MM.1S (cell line): ENCODE data around the gene NUB1.

Source experiments
- DNase-seq: peaks from one replicate; pipeline ENCODE4 v3.0.0-alpha.2; 2015
- H2AFZ ChIP-seq: fragments of 300-600 bp; sonication (generic); 2 replicates; pipeline ENCODE4 v1.6.0; 2016; ENCODE audit warnings: antibody characterized with exemption, low read length
- H3F3A ChIP-seq: fragments of 300-600 bp; sonication (generic); 2 replicates; pipeline ENCODE4 v1.6.1; 2016; ENCODE audit warnings: mild to moderate bottlenecking, antibody characterized with exemption, low read length, moderate library complexity, mixed read lengths; ENCODE audit not compliant: insufficient read depth
- H3K27ac ChIP-seq: fragments of 300-600 bp; sonication (generic); 2 replicates; pipeline ENCODE4 v1.5.1; 2016; ENCODE audit warnings: mild to moderate bottlenecking, low read length
- H3K27me3 ChIP-seq: fragments of 300-600 bp; sonication (generic); replicated peaks from 2 replicates; pipeline ENCODE4 v1.6.0; 2016; ENCODE audit warnings: low read length; ENCODE audit not compliant: insufficient read depth
- H3K36me3 ChIP-seq: fragments of 300-600 bp; sonication (generic); replicated peaks from 2 replicates; pipeline ENCODE4 v1.6.1; 2016; ENCODE audit warnings: mild to moderate bottlenecking, low read length, mixed read lengths; ENCODE audit not compliant: insufficient read depth
- H3K4me1 ChIP-seq: fragments of 300-600 bp; sonication (generic); 2 replicates; pipeline ENCODE4 v1.6.1; 2016; ENCODE audit warnings: low read length, mixed read lengths
- H3K4me2 ChIP-seq: fragments of 300-600 bp; sonication (generic); 2 replicates; pipeline ENCODE4 v1.6.0; 2016; ENCODE audit warnings: low read depth, low read length
- H3K4me3 ChIP-seq: fragments of 300-600 bp; sonication (generic); 2 replicates; pipeline ENCODE4 v1.5.1; 2016; ENCODE audit warnings: low read length, mixed read lengths
- H3K79me2 ChIP-seq: fragments of 300-600 bp; sonication (generic); 2 replicates; pipeline ENCODE4 v1.6.1; 2016; ENCODE audit warnings: mixed run types, low read length, mixed read lengths
- H3K9ac ChIP-seq: fragments of 300-600 bp; sonication (generic); 2 replicates; pipeline ENCODE4 v1.6.1; 2016; ENCODE audit warnings: low read length, mixed read lengths
- H3K9me2 ChIP-seq: fragments of 300-600 bp; sonication (generic); replicated peaks from 2 replicates; pipeline ENCODE4 v1.6.1; 2016; ENCODE audit warnings: mild to moderate bottlenecking, low read length, mixed read lengths; ENCODE audit not compliant: insufficient read depth
- H3K9me3 ChIP-seq: fragments of 300-600 bp; sonication (generic); replicated peaks from 2 replicates; pipeline ENCODE4 v1.6.1; 2016; ENCODE audit warnings: mild to moderate bottlenecking, low read length, mixed read lengths; ENCODE audit not compliant: insufficient read depth
- H4K20me1 ChIP-seq: fragments of 300-600 bp; sonication (generic); 2 replicates; pipeline ENCODE4 v1.6.1; 2016; ENCODE audit warnings: mild to moderate bottlenecking, low read length, moderate library complexity, mixed read lengths; ENCODE audit not compliant: insufficient read depth
- CTCF ChIP-seq: fragments of 300-600 bp; sonication (generic); IDR thresholded peaks from 2 replicates; pipeline ENCODE4 v1.5.1; 2016; ENCODE audit warnings: antibody characterized with exemption, low read length, mixed read lengths
- EZH2 ChIP-seq: fragments of 300-600 bp; sonication (generic); optimal IDR thresholded peaks from 2 replicates; pipeline ENCODE3; 2017; ENCODE audit warnings: low read depth, mild to moderate bottlenecking, antibody characterized with exemption, low read length, mixed read lengths
- EZH2phosphoT487 ChIP-seq: fragments of 300-600 bp; sonication (generic); IDR thresholded peaks from 2 replicates; pipeline ENCODE4 v1.6.1; 2018; ENCODE audit warnings: antibody characterized with exemption, low read length

The NUB1 gene

GRCh38 chr7:151363182-151363581, 21.6 kb downstream of the NUB1 start:
- no peak overlapping the region for H3K4me2 ChIP-seq
- H3K9ac ChIP-seq, result no peak overlapping the region
- no peaks in the 10 kb centered on the region for H3K79me2 ChIP-seq
- H3K4me3 ChIP-seq, result no peak overlapping the region
- no peaks in the 10 kb centered on the region for H3K4me1 ChIP-seq
- H3K9me3 ChIP-seq, result no peaks in the 10 kb centered on the region
- no peaks in the 10 kb centered on the region for H4K20me1 ChIP-seq
- DNase-seq, result no peak
- no peak overlapping the region for H2AFZ ChIP-seq
- no peaks in the 10 kb centered on the region for H3K36me3 ChIP-seq
- no peaks in the 10 kb centered on the region for H3F3A ChIP-seq
- no peak overlapping the region for H3K27ac ChIP-seq
- H3K9me2 ChIP-seq, result no peaks in the 10 kb centered on the region
- TF ChIP-seq CTCF (no peak), EZH2phosphoT487 (no peak)
- H3K27me3 ChIP-seq, result no peaks in the 10 kb centered on the region

- Histone ChIP-seq H3K79me2 (no peaks in the 10 kb centered on the region), H3F3A (no peaks in the 10 kb centered on the region), H3K27me3 (no peaks in the 10 kb centered on the region), H3K27ac (no peak overlapping the region), H3K4me3 (no peak overlapping the region), H3K36me3 (no peaks in the 10 kb centered on the region), H4K20me1 (no peaks in the 10 kb centered on the region), H2AFZ (no peak overlapping the region), H3K9me3 (no peaks in the 10 kb centered on the region), H3K4me1 (no peaks in the 10 kb centered on the region), H3K9me2 (no peaks in the 10 kb centered on the region), H3K9ac (no peak overlapping the region), H3K4me2 (no peak overlapping the region)
- DNase-seq, result no peak
- no peak for TF ChIP-seq EZH2phosphoT487
- TF ChIP-seq CTCF, result no peak
- no peak for TF ChIP-seq EZH2
These were observed 24.7 kb downstream of the NUB1 start for GRCh38 chr7:151366166-151366879.

- Histone ChIP-seq H3K4me2 (no peak overlapping the region), H3K27me3 (no peaks in the 10 kb centered on the region), H3K4me1 (no peaks in the 10 kb centered on the region), H2AFZ (no peak overlapping the region), H3K4me3 (no peak overlapping the region), H3K9me3 (no peaks in the 10 kb centered on the region), H3F3A (no peaks in the 10 kb centered on the region), H3K36me3 (no peaks in the 10 kb centered on the region), H3K9me2 (no peaks in the 10 kb centered on the region), H3K27ac (no peak overlapping the region), H3K9ac (no peak overlapping the region), H4K20me1 (no peaks in the 10 kb centered on the region), H3K79me2 (no peaks in the 10 kb centered on the region)
- TF ChIP-seq EZH2, result no peak
- no peak for TF ChIP-seq EZH2phosphoT487
- no peak for TF ChIP-seq CTCF
- DNase-seq, result no peak
These were observed 25.2 kb downstream of the NUB1 start for GRCh38 chr7:151366880-151367222.
